ENCODE measurements around the gene NPAS2. TPM values are rescaled to one million over a fixed set of nuclear protein-coding genes. Genes with fewer than 3 reads are reported as not detected.

NPAS2 gene
- polyA plus RNA-seq, 3 donors: 13.2 to 20.2 (median 14.5) TPM

GRCh38 chr2:100945930-100946607 lies 126.1 kb downstream of the NPAS2 start:
- DNase-seq (ENCODE audit: extremely low read depth in 1 of 11, low read depth in 9 of 11, low spot score in 4 of 11): no peak

GRCh38 chr2:100948942-100949811 lies 129.2 kb downstream of the NPAS2 start:
- no peak for DNase-seq (ENCODE audit: extremely low read depth in 1 of 11, low read depth in 9 of 11, low spot score in 4 of 11)

GRCh38 chr2:100952512-100952911 lies 132.6 kb downstream of the NPAS2 start:
- no peak for DNase-seq (ENCODE audit: extremely low read depth in 1 of 11, low read depth in 9 of 11, low spot score in 4 of 11)

- no peak for DNase-seq (ENCODE audit: extremely low read depth in 1 of 11, low read depth in 9 of 11, low spot score in 4 of 11)
Observed at GRCh38 chr2:100953406-100954043, 133.6 kb downstream of the NPAS2 start.

GRCh38 chr2:100954044-100954420 lies 134.1 kb downstream of the NPAS2 start:
- no peak for DNase-seq (ENCODE audit: extremely low read depth in 1 of 11, low read depth in 9 of 11, low spot score in 4 of 11)

- no peak for DNase-seq (ENCODE audit: extremely low read depth in 1 of 11, low read depth in 9 of 11, low spot score in 4 of 11)
Observed at GRCh38 chr2:100955226-100955625, 135.3 kb downstream of the NPAS2 start.

GRCh38 chr2:100956081-100956480 lies 136.1 kb downstream of the NPAS2 start:
- no peak for DNase-seq (ENCODE audit: extremely low read depth in 1 of 11, low read depth in 9 of 11, low spot score in 4 of 11)

GRCh38 chr2:100957996-100958653 lies 138.2 kb downstream of the NPAS2 start:
- no peak for DNase-seq (ENCODE audit: extremely low read depth in 1 of 11, low read depth in 9 of 11, low spot score in 4 of 11)

- DNase-seq (ENCODE audit: extremely low read depth in 1 of 11, low read depth in 9 of 11, low spot score in 4 of 11): no peak
Observed at GRCh38 chr2:100959225-100959880, 139.4 kb downstream of the NPAS2 start.

- no peak for DNase-seq (ENCODE audit: extremely low read depth in 1 of 11, low read depth in 9 of 11, low spot score in 4 of 11)
Observed at GRCh38 chr2:100960688-100961087, 140.7 kb downstream of the NPAS2 start.

- no peak for DNase-seq (ENCODE audit: extremely low read depth in 1 of 11, low read depth in 9 of 11, low spot score in 4 of 11)
Observed at GRCh38 chr2:100962366-100963025, 142.6 kb downstream of the NPAS2 start.

GRCh38 chr2:100963026-100963375 lies 143.1 kb downstream of the NPAS2 start:
- DNase-seq (ENCODE audit: extremely low read depth in 1 of 11, low read depth in 9 of 11, low spot score in 4 of 11): no peak

- no peak for DNase-seq (ENCODE audit: extremely low read depth in 1 of 11, low read depth in 9 of 11, low spot score in 4 of 11)
Observed at GRCh38 chr2:100964222-100964621, 144.3 kb downstream of the NPAS2 start.

GRCh38 chr2:100964681-100965169 lies 144.8 kb downstream of the NPAS2 start:
- DNase-seq (ENCODE audit: extremely low read depth in 1 of 11, low read depth in 9 of 11, low spot score in 4 of 11): no peak

- no peak for DNase-seq (ENCODE audit: extremely low read depth in 1 of 11, low read depth in 9 of 11, low spot score in 4 of 11)
Observed at GRCh38 chr2:100965596-100965995, 145.7 kb downstream of the NPAS2 start.

- no peak for DNase-seq (ENCODE audit: extremely low read depth in 1 of 11, low read depth in 9 of 11, low spot score in 4 of 11)
Observed at GRCh38 chr2:100967716-100968115, 147.8 kb downstream of the NPAS2 start.

GRCh38 chr2:100968146-100969145 lies 148.5 kb downstream of the NPAS2 start:
- DNase-seq (ENCODE audit: extremely low read depth in 1 of 11, low read depth in 9 of 11, low spot score in 4 of 11): no peak
